ENCODE data around the gene ALX3.

ALX3 gene

GRCh38 chr1:110112656-110113055, 42.2 kb upstream of the ALX3 start:
- no peak for TF ChIP-seq CTCF (conservative IDR thresholded peaks at IDR 0.05; ENCODE audit: control insufficient read depth, insufficient read depth, low read depth, low read length)
- DNase-seq (ENCODE audit: low read depth), result no peak
- H3K4me3 ChIP-seq (ENCODE audit: control insufficient read depth, low read depth, low read length), result no peak overlapping the region

DNA sequence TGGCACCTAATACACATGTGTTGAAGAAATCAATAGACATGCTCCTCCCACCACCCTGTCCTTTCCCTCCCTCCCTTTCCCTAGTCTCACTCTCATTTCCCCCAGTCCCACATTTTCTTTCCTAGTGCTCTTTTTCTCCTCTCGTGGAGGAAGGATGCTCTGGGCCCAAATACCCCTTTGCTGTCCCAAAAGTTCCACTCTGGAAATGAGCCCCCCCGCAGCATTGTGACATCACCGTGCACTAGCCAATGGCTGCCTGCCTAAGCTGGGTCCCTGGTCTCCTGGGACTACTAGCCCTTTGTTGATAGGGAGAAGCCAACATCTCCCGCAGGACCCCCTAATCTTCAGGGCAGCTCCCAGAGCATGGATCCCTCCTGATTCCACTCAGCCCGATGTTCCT, 41.7 kb upstream of the ALX3 start, which contains the start of gene UBL4B:
TSS of gene UBL4B (plus strand) at position 301 of the 400 bp plus-strand sequence. CDS start at position 393, 92 bp downstream.
- no peak for TF ChIP-seq CTCF (conservative IDR thresholded peaks at IDR 0.05; ENCODE audit: control insufficient read depth, insufficient read depth, low read depth, low read length)
- no peak for DNase-seq (ENCODE audit: low read depth)
- no peak within 1 kb of the TSS for H3K4me3 ChIP-seq (ENCODE audit: control insufficient read depth, low read depth, low read length)

- DNase-seq (ENCODE audit: low read depth), result no peak
- no peak overlapping the region for H3K4me3 ChIP-seq (ENCODE audit: control insufficient read depth, low read depth, low read length)
- TF ChIP-seq CTCF (conservative IDR thresholded peaks at IDR 0.05; ENCODE audit: control insufficient read depth, insufficient read depth, low read depth, low read length), result no peak
These were observed 40.6 kb upstream of the ALX3 start for GRCh38 chr1:110111081-110111480.

- peak; percentile 4 for DNase-seq (ENCODE audit: low read depth)
- no peak overlapping the region for H3K4me3 ChIP-seq (ENCODE audit: control insufficient read depth, low read depth, low read length)
- TF ChIP-seq CTCF (conservative IDR thresholded peaks at IDR 0.05; ENCODE audit: control insufficient read depth, insufficient read depth, low read depth, low read length), result no peak
These were observed 37.5 kb upstream of the ALX3 start for GRCh38 chr1:110107867-110108469.

DNA sequence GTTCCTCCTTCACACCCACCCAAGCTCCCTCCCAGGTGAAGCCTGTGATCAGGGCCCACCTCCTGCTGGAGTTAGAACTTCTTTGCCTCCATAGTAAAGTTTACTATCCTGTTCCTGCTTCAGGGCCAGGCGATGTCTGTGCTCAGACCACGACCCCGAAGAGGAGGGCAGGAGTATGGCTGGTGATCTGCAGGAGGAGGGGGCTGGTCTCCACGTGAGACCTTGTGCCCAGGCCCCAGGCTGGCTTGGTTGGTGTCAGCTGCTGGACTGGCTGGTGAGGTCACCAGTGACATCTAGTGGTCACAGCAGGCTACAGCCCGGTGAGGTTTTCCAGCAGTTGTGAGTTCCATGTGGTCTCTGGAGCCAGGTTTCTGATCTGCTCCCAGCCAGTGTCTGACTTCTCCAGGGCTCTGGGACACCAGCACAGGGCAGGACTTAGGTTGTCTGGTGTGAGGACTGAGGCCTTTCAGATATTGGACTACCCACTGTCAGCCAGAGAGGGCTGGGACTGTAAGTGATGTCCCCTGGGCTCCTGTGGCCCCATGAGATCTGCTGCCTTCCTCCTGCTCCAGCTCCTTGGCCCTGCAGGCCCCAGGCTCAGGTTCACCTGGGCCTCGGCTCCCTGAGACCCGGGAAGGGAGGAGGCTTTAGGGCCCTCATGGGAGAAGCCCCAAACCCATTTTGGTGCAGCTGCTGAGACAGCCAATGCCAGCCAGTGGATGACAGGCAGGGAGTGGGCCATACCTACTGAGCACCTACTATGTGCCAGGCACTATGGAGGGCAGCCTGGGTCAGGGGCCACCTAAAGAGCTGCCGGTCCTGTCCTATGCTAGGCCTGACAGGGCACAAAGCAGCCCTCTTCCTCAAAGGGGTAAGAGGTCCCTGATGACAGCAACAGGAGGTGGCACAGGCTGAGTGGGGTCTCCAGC, 35.8 kb upstream of the ALX3 start:
- H3K4me3 ChIP-seq (ENCODE audit: control insufficient read depth, low read depth, low read length), result no peak overlapping the region
- TF ChIP-seq CTCF (conservative IDR thresholded peaks at IDR 0.05; ENCODE audit: control insufficient read depth, insufficient read depth, low read depth, low read length), result peak; percentile 93
- DNase-seq (ENCODE audit: low read depth), result peak; percentile 67

- no peak for TF ChIP-seq CTCF (conservative IDR thresholded peaks at IDR 0.05; ENCODE audit: control insufficient read depth, insufficient read depth, low read depth, low read length)
- no peak for DNase-seq (ENCODE audit: low read depth)
- no peak overlapping the region for H3K4me3 ChIP-seq (ENCODE audit: control insufficient read depth, low read depth, low read length)
These were observed 31.6 kb upstream of the ALX3 start for GRCh38 chr1:110102081-110102480.

All from fibroblast of mammary gland (primary cell).